Neural progenitor cell (in vitro differentiated cells): ENCODE measurements around the gene TRAPPC3.
A peak's percentile ranks its signal among the peaks of the same experiment; 100 is the strongest.

Experiments
- EZH2 ChIP-seq: fragments of 200-600 bp; sonication (generic); IDR thresholded peaks from 2 replicates; pipeline ENCODE4 v1.6.1; 2017; ENCODE audit warnings: antibody characterized with exemption, mild to moderate bottlenecking, moderate library complexity
- EZH2phosphoT487 ChIP-seq: fragments of 200-600 bp; sonication (generic); IDR thresholded peaks from 2 replicates; pipeline ENCODE4 v1.6.1; 2017; ENCODE audit warnings: antibody characterized with exemption
- TF ChIP-seq, protein P1 (sequence below): fragments of 200-600 bp; sonication (generic); IDR thresholded peaks from 2 replicates; pipeline ENCODE4 v1.5.1; 2017; ENCODE audit warnings: antibody characterized with exemption, mild to moderate bottlenecking

DNA sequence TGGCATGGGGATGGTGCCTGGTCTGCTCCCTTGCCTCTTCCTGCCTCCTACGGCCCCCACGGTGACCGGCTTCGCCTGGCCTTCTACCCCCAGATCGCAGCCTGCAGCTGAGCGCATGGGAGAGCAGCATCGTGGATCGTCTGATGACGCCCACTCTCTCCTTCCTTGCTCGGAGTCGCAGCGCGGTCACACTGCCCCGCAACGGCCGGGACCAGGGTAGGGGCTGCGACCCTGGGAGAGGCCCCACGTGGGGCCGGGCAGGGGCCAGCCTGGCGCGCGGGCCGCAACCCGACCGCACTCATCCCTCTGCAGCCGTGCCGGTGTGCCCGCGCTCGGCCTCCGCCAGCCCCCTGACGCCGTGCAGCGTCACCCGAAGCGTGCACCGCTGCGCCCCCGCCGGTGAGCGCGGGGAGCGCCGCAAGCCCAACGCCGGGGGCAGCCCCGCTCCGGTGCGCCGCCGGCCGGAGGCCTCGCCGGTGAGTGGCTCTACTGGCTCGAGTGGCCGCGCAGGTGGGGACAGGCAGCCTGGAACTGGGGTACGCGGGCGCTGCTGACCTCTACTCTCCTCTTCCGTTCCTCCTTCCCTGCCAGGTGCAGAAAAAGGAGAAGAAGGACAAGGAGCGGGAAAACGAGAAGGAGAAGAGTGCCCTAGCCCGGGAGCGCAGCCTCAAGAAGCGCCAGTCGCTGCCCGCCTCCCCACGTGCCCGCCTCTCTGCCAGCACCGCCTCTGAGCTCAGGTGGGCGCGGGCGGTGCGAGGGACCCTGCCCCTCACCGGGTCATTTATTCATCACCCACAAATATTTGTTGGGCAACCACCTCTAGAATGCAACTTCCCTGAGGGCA, 27.0 kb upstream of the TRAPPC3 start:
- TF ChIP-seq EZH2, result no peak
- TF ChIP-seq, protein P1, sequence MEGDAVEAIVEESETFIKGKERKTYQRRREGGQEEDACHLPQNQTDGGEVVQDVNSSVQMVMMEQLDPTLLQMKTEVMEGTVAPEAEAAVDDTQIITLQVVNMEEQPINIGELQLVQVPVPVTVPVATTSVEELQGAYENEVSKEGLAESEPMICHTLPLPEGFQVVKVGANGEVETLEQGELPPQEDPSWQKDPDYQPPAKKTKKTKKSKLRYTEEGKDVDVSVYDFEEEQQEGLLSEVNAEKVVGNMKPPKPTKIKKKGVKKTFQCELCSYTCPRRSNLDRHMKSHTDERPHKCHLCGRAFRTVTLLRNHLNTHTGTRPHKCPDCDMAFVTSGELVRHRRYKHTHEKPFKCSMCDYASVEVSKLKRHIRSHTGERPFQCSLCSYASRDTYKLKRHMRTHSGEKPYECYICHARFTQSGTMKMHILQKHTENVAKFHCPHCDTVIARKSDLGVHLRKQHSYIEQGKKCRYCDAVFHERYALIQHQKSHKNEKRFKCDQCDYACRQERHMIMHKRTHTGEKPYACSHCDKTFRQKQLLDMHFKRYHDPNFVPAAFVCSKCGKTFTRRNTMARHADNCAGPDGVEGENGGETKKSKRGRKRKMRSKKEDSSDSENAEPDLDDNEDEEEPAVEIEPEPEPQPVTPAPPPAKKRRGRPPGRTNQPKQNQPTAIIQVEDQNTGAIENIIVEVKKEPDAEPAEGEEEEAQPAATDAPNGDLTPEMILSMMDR, result peak; percentile 54
- no peak for TF ChIP-seq EZH2phosphoT487
